Sigmoid colon (tissue), 4 donors: Measurements from ENCODE around the gene ATP6V1G1.

Experiments
- CTCF ChIP-seq, 4 experiments: fragments of 450-650 bp in 3 of 4; fragments of 200-600 bp in 1 of 4; IDR thresholded peaks; one replicate each; pipeline ENCODE4 v1.5.1; 2016 to 2019; ENCODE audit warnings: antibody characterized with exemption in 4 of 4, mild to moderate bottlenecking in 3 of 4, moderate library complexity in 2 of 4
- POLR2AphosphoS5 ChIP-seq, 4 donors: sonication (generic); formaldehyde crosslinking; IDR thresholded peaks; one replicate each; pipeline ENCODE4 v1.6.1; 2017; ENCODE audit warnings: antibody characterized with exemption in 4 of 4

GRCh38 chr9:114638404-114638803, 50.8 kb downstream of the ATP6V1G1 start:
- TF ChIP-seq CTCF (IDR thresholded peaks at IDR 0.05): no peak
- TF ChIP-seq POLR2AphosphoS5 (IDR thresholded peaks at IDR 0.05): no peak
